ENCODE measurements around the gene FCER2. TPM values are rescaled to one million over a fixed set of nuclear protein-coding genes. Genes with fewer than 3 reads are reported as not detected.
"Not testable (repeated sequence)": the region's sequence is repeated elsewhere in the genome, so short reads cannot be mapped to it uniquely, and the experiment has no call there.

FCER2 gene
- total and polyA plus RNA-seq, 11 donors: 0.06 to 1.5 (median 0.23) TPM; not detected in 6

DNA sequence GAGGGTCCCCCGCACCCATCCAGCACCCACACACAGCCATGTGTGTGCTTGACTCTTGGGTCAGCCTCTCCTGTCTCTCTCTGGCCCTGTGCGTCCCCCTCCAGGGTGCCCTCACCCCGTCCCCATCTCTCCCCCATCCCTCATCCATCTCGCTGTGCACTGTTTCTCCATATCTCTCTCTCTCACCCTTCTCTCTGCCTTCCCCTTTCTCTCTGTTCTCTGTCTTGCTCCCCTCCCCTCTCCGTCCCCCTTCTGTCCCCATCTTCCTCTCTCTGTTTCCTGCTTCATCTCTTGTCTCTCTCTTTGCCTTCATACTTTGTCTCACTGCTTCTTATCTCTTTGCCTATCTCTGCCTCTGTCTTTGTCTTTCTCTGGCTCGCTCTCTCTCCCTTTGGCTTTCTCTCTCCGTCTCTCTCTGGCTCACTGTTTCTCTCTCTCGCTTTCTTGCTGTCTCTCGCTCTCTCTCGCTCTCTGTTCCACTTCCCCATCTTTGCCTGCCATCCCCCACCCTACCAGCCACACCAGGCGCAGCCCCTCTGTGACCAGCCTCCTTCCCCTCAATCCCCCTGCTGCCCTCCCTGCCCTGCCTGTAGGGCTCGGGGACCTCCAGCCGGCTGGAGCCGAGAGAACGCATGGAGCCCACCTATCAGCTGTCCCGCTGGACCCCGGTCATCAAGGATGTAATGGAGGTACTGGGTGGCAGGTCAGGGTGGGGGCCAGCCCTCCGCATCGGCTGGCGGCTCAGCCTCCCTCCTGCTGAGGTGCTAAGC is 56.1 kb downstream of the FCER2 start:
- Histone ChIP-seq H3K27ac (no peak overlapping the region), H3K4me1 (peaks cover 0 to 14% (median 0%) of the 10 kb centered on the region in 12 donors), H3K27me3 (peaks cover 0 to 15% (median 0%) of the 10 kb centered on the region in 9 donors), H3K9me3 (no peaks in the 10 kb centered on the region), H3K36me3 (peaks cover 0 to 11% (median 0%) of the 10 kb centered on the region in 9 donors), H3K4me3 (no peak overlapping the region)
- ATAC-seq (no peak), DNase-seq (no peak)
- intact Hi-C loops (cut with DNase I): no loop called here
- 47 to 60% (median 57%) methylated on average over 18 to 20 of the region's 20 CpGs for whole genome bisulfite sequencing, 4 donors
- no peak for TF ChIP-seq POLR2A (IDR thresholded peaks at IDR 0.05)
- TF ChIP-seq, protein P1, sequence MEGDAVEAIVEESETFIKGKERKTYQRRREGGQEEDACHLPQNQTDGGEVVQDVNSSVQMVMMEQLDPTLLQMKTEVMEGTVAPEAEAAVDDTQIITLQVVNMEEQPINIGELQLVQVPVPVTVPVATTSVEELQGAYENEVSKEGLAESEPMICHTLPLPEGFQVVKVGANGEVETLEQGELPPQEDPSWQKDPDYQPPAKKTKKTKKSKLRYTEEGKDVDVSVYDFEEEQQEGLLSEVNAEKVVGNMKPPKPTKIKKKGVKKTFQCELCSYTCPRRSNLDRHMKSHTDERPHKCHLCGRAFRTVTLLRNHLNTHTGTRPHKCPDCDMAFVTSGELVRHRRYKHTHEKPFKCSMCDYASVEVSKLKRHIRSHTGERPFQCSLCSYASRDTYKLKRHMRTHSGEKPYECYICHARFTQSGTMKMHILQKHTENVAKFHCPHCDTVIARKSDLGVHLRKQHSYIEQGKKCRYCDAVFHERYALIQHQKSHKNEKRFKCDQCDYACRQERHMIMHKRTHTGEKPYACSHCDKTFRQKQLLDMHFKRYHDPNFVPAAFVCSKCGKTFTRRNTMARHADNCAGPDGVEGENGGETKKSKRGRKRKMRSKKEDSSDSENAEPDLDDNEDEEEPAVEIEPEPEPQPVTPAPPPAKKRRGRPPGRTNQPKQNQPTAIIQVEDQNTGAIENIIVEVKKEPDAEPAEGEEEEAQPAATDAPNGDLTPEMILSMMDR (IDR thresholded peaks at IDR 0.05): no peak

DNA sequence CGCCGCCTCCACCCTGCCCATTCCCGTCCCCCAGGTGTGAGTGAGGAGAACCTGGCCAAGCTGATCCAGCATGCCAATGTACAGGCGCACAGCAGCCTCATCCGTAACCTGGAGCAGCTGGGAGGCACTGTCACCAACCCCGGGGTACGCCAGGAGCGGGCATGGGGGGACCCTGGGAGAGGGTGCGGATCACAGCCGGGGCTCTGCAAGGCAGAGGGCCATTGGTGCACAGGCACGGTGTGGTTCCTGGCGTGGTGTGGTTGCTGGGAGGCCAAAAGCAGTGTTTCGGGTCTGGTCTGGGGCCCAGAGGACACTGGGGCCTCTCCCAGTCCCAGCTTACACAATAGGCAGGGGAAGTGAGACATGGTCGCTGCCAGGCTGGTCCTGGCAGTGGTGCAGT is 56.8 kb downstream of the FCER2 start:
- H3K27ac ChIP-seq: no peak overlapping the region
- peaks cover 0 to 11% (median 0%) of the 10 kb centered on the region in 9 donors for H3K36me3 ChIP-seq
- no peak overlapping the region for H3K4me3 ChIP-seq
- ATAC-seq (no peak), DNase-seq (no peak)
- peaks cover 0 to 15% (median 0%) of the 10 kb centered on the region in 9 donors for H3K27me3 ChIP-seq
- WGBS, 4 donors: 74 to 92% (median 83%) methylated on average over 10 to 14 of the region's 14 CpGs
- intact Hi-C loops (cut with DNase I): no loop called here
- peaks cover 0 to 14% (median 0%) of the 10 kb centered on the region in 12 donors for H3K4me1 ChIP-seq
- TF ChIP-seq, protein P1 (IDR thresholded peaks at IDR 0.05): no peak
- TF ChIP-seq POLR2A (IDR thresholded peaks at IDR 0.05): no peak
- H3K9me3 ChIP-seq: no peaks in the 10 kb centered on the region

DNA sequence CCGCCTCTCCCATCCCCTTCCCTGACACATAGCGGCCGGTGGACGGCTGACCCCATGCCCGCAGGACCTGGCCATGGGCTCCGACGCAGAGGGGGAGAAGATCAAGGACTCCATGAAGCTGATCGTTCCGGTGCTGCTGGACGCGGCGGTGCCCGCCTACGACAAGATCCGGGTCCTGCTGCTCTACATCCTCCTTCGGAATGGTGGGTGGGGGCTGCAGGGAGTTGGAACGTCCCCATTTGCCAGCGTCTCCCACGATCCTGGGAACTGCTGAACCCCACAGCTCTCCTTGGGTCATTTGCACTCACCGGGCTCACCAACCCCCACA is 57.4 kb downstream of the FCER2 start:
- Histone ChIP-seq H3K4me3 (no peak overlapping the region), H3K4me1 (peaks cover 0 to 14% (median 0%) of the 10 kb centered on the region in 12 donors), H3K27ac (no peak overlapping the region), H3K36me3 (peaks cover 0 to 11% (median 0%) of the 10 kb centered on the region in 9 donors), H3K27me3 (peaks cover 0 to 15% (median 0%) of the 10 kb centered on the region in 9 donors), H3K9me3 (no peaks in the 10 kb centered on the region)
- WGBS, 4 donors: 89 to 94% (median 93%) methylated on average over 6 to 20 of the region's 20 CpGs
- TF ChIP-seq POLR2A (IDR thresholded peaks at IDR 0.05): no peak
- TF ChIP-seq, protein P1 (IDR thresholded peaks at IDR 0.05): no peak
- ATAC-seq: no peak
- intact Hi-C loops (cut with DNase I): no loop called here
- DNase-seq: no peak

GRCh38 chr19:7643629-7644549 is 58.0 kb downstream of the FCER2 start:
- ATAC-seq; intact Hi-C loops (cut with DNase I); H3K9me3 ChIP-seq; H3K4me3 ChIP-seq; DNase-seq; H3K27ac ChIP-seq: not testable (repeated sequence)
- 47 to 90% (median 73%) methylated on average over 9 to 10 of the region's 10 CpGs for WGBS, 4 donors
- peaks cover 0 to 14% (median 0%) of the 10 kb centered on the region in 12 donors for H3K4me1 ChIP-seq
- H3K27me3 ChIP-seq: peaks cover 0 to 14% (median 0%) of the 10 kb centered on the region in 9 donors
- H3K36me3 ChIP-seq: peaks cover 0 to 11% (median 0%) of the 10 kb centered on the region in 9 donors

Data from heart left ventricle (tissue), 16 donors.